Naive thymus-derived CD8-positive, alpha-beta T cell (primary cell): ENCODE measurements around the gene TENT4B. TPM values are rescaled to one million over a fixed set of nuclear protein-coding genes. Genes with fewer than 3 reads are reported as not detected.

Source experiments
- ATAC-seq, 2 donors: fragments of 150-1000 bp; cut with Tn5 transposase in 1 of 2; sonication (Bioruptor Pico), chemical (Tn5 transposase) in 1 of 2; 1 replicate in 1 of 2; 2 replicates in 1 of 2; pipeline ENCODE4 v1.10.0; 2021; ENCODE audit warnings: mild to moderate bottlenecking in 2 of 2, moderate library complexity in 2 of 2
- POLR2A ChIA-PET: fragments of 350-600 bp; sonication (Branson Sonifier 250); formaldehyde crosslinking; loops from one replicate; lab custom pipeline; 2021; ENCODE audit warnings: antibody characterized with exemption; lab: Charles Lee
- DNase-seq, 10 donors: peaks; one replicate each; pipeline versions ENCODE4 v3.0.0 to v3.0.0-alpha.2; 2020 to 2022
- H3K27ac Mint-ChIP-seq, 10 donors: one replicate each; pipeline ENCODE4 v1.8.0; 2020 to 2022; ENCODE audit warnings: mild to moderate bottlenecking in 10 of 10, mixed read lengths in 10 of 10, moderate library complexity in 4 of 10, inconsistent platforms in 1 of 10
- H3K27me3 Mint-ChIP-seq, 5 donors: one replicate each; pipeline ENCODE4 v1.8.0; 2021 to 2022; ENCODE audit warnings: mixed read lengths in 5 of 5
- H3K36me3 Mint-ChIP-seq, 3 donors: one replicate each; pipeline ENCODE4 v1.8.0; 2020 to 2022; ENCODE audit warnings: mixed read lengths in 3 of 3, mild to moderate bottlenecking in 2 of 3, inconsistent platforms in 1 of 3
- H3K4me1 Mint-ChIP-seq, 4 donors: one replicate each; pipeline ENCODE4 v1.8.0; 2021 to 2022; ENCODE audit warnings: mixed read lengths in 4 of 4
- H3K4me3 Mint-ChIP-seq, 10 donors: one replicate each; pipeline ENCODE4 v1.8.0; 2020 to 2022; ENCODE audit warnings: mild to moderate bottlenecking in 10 of 10, mixed read lengths in 10 of 10, moderate library complexity in 6 of 10, inconsistent platforms in 1 of 10
- H3K9me3 Mint-ChIP-seq, 9 donors: one replicate each; pipeline ENCODE4 v1.8.0; 2020 to 2022; ENCODE audit warnings: mixed read lengths in 9 of 9, mild to moderate bottlenecking in 3 of 9, inconsistent platforms in 1 of 9, moderate library complexity in 1 of 9
- polyA plus RNA-seq, 3 donors: library from polyadenylated mRNA; unstranded; fragments of 300-500 nt; fragmentation: Illumina TruSeq; gene quantifications; one replicate each; pipeline ENCODE4 v1.2.3, GENCODE V29; 2021
- total RNA-seq, 8 experiments: library from RNA in 2 of 8; stranded (reverse) in 2 of 8; gene quantifications; one replicate each; pipeline ENCODE4 v1.2.3 and lab custom pipeline; 2021 to 2026

TENT4B gene
- total and polyA plus RNA-seq, 5 experiments from 2014 or later: 5.3 to 27.0 (median 8.3) TPM

- DNase-seq: no peak
- Mint-ChIP-seq H3K27ac (peak overlapping the region in 2 of 10 donors; percentile 45 to 70), H3K4me3 (peak overlapping the region in 1 of 10 donors; percentile 2), H3K9me3 (no peaks in the 10 kb centered on the region), H3K36me3 (no peaks in the 10 kb centered on the region), H3K4me1 (peaks cover 23 to 86% (median 67%) of the 10 kb centered on the region in 4 donors), H3K27me3 (no peaks in the 10 kb centered on the region)
- POLR2A ChIA-PET: interaction anchor here (0.7 to 0.9 kb wide), 2 partner anchors 10 to 203 kb away, joined by 3 to 6 read pairs; no protein-coding TSS in a partner anchor
- no peak for ATAC-seq
Measured at GRCh38 chr16:50201787-50202186, 48.7 kb downstream of the TENT4B start.

- H3K4me3 Mint-ChIP-seq: no peak overlapping the region
Measured at GRCh38 chr16:50202926-50203624, 50.0 kb downstream of the TENT4B start.

GRCh38 chr16:50203681-50204080 lies 50.6 kb downstream of the TENT4B start:
- Mint-ChIP-seq H3K4me1 (peaks cover 29 to 83% (median 64%) of the 10 kb centered on the region in 4 donors), H3K36me3 (no peaks in the 10 kb centered on the region), H3K27me3 (no peaks in the 10 kb centered on the region), H3K4me3 (no peak overlapping the region), H3K9me3 (no peaks in the 10 kb centered on the region), H3K27ac (peak overlapping the region in 8 of 10 donors; percentile 33 to 72 (median 50))
- ATAC-seq (no peak), DNase-seq (no peak)
- POLR2A ChIA-PET: interaction anchor here (0.5 kb wide), 1 partner anchor 170 kb away, joined by 5 read pairs; no protein-coding TSS in a partner anchor

More at GRCh38 chr16:50202926-50203624, 50.0 kb downstream of the TENT4B start:
- no peak for DNase-seq
- peaks cover 24 to 81% (median 62%) of the 10 kb centered on the region in 4 donors for H3K4me1 Mint-ChIP-seq
- H3K36me3 Mint-ChIP-seq: no peaks in the 10 kb centered on the region
- no peaks in the 10 kb centered on the region for H3K27me3 Mint-ChIP-seq
- H3K27ac Mint-ChIP-seq: peak overlapping the region; percentile 13 to 76 (median 63)
- no peak for ATAC-seq
- no peaks in the 10 kb centered on the region for H3K9me3 Mint-ChIP-seq
- POLR2A ChIA-PET: interaction anchor here (0.6 kb wide), 1 partner anchor 609 kb away, joined by 3 read pairs; no protein-coding TSS in a partner anchor

DNA sequence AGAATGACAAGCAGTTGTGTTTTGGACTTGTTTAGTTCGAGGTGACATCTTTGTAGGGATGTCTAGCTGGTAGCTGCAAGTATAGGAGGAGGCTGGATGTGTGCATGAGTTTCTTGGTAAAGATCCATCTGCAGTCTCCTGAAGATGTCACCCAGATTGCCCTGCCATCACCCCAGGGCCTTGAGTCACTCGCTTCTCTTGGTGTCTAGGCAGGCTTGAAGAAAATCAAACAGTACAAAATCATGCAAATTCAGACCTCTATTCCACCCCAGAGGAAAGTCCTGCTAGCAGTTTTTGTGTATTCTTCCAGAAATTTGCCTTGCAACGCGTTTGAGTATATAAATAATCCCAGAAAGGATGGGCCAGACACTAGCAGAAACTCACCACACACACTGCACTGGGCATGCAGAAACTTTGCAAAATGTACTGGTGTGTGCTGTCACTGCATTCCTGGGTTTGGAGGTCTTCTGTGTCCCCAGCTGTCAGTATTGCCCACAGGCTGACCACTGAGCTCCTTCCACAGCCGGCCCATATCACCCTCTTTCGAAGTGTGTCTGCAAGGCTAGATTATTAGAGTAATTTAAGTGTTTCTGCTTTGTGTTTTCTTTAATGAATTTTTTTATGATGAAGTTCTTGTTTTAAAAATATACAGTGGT lies 51.5 kb downstream of the TENT4B start:
- ATAC-seq (no peak), DNase-seq (no peak)
- no peaks in the 10 kb centered on the region for H3K36me3 Mint-ChIP-seq
- H3K27ac Mint-ChIP-seq: peak overlapping the region in 9 of 10 donors; percentile 20 to 72 (median 47)
- no peaks in the 10 kb centered on the region for H3K9me3 Mint-ChIP-seq
- POLR2A ChIA-PET: interaction anchor here (0.6 kb wide), 1 partner anchor 50 kb away, joined by 3 read pairs; no protein-coding TSS in a partner anchor
- peaks cover 29 to 84% (median 57%) of the 10 kb centered on the region in 4 donors for H3K4me1 Mint-ChIP-seq
- H3K4me3 Mint-ChIP-seq: no peak overlapping the region
- H3K27me3 Mint-ChIP-seq: no peaks in the 10 kb centered on the region

- H3K9me3 Mint-ChIP-seq: no peaks in the 10 kb centered on the region
- no peak overlapping the region for H3K4me3 Mint-ChIP-seq
- peak overlapping the region in 5 of 10 donors; percentile 8 to 70 (median 30) for H3K27ac Mint-ChIP-seq
Measured at GRCh38 chr16:50207652-50208051, 54.5 kb downstream of the TENT4B start.

GRCh38 chr16:50208460-50208931 lies 55.4 kb downstream of the TENT4B start:
- Mint-ChIP-seq H3K4me3 (no peak overlapping the region), H3K27me3 (no peaks in the 10 kb centered on the region), H3K9me3 (no peaks in the 10 kb centered on the region), H3K36me3 (peaks cover 0 to 23% (median 6%) of the 10 kb centered on the region in 3 donors), H3K27ac (peak overlapping the region in 7 of 10 donors; percentile 29 to 74 (median 56)), H3K4me1 (peaks cover 29 to 61% (median 45%) of the 10 kb centered on the region in 4 donors)
- ATAC-seq: no peak
- DNase-seq: no peak
- POLR2A ChIA-PET: no interaction called here

More at GRCh38 chr16:50207652-50208051, 54.5 kb downstream of the TENT4B start:
- DNase-seq: no peak
- H3K27me3 Mint-ChIP-seq: no peaks in the 10 kb centered on the region
- H3K4me1 Mint-ChIP-seq: peaks cover 35 to 69% (median 54%) of the 10 kb centered on the region in 4 donors
- POLR2A ChIA-PET: no interaction called here
- H3K36me3 Mint-ChIP-seq: peaks cover 0 to 15% (median 6%) of the 10 kb centered on the region in 3 donors
- ATAC-seq: no peak

- H3K36me3 Mint-ChIP-seq: peaks cover 0 to 29% (median 8%) of the 10 kb centered on the region in 3 donors
Measured at GRCh38 chr16:50209546-50210265, 56.6 kb downstream of the TENT4B start.

GRCh38 chr16:50210266-50211038 lies 57.3 kb downstream of the TENT4B start:
- no peaks in the 10 kb centered on the region for H3K27me3 Mint-ChIP-seq
- H3K36me3 Mint-ChIP-seq: peaks cover 0 to 35% (median 9%) of the 10 kb centered on the region in 3 donors
- ATAC-seq (peak; percentile 93 to 95), DNase-seq (peak; percentile 31 to 75 (median 55))
- POLR2A ChIA-PET: interaction anchor here (0.6 to 1.6 kb wide), 4 partner anchors 51 to 185 kb away, joined by 3 to 10 read pairs (median 5); partner anchors contain the start of genes CNEP1R1 and HEATR3
- H3K27ac Mint-ChIP-seq: peak overlapping the region; percentile 57 to 93 (median 84)
- no peak overlapping the region for H3K4me3 Mint-ChIP-seq
- H3K4me1 Mint-ChIP-seq: peaks cover 24 to 49% (median 31%) of the 10 kb centered on the region in 4 donors
- no peaks in the 10 kb centered on the region for H3K9me3 Mint-ChIP-seq

More at GRCh38 chr16:50209546-50210265, 56.6 kb downstream of the TENT4B start:
- Mint-ChIP-seq H3K27ac (peak overlapping the region in 9 of 10 donors; percentile 57 to 93 (median 85)), H3K9me3 (no peaks in the 10 kb centered on the region), H3K4me3 (peak overlapping the region in 1 of 10 donors; percentile 65), H3K4me1 (peaks cover 24 to 53% (median 35%) of the 10 kb centered on the region in 4 donors), H3K27me3 (no peaks in the 10 kb centered on the region)
- DNase-seq: no peak
- POLR2A ChIA-PET: interaction anchor here (0.6 to 1.6 kb wide), 3 partner anchors 51 to 184 kb away, joined by 4 to 10 read pairs (median 6); partner anchors contain the start of genes CNEP1R1 and HEATR3
- no peak for ATAC-seq

- Mint-ChIP-seq H3K27ac (peak overlapping the region in 8 of 10 donors; percentile 27 to 93 (median 71)), H3K9me3 (no peaks in the 10 kb centered on the region), H3K4me3 (no peak overlapping the region), H3K4me1 (peaks cover 12 to 37% (median 18%) of the 10 kb centered on the region in 4 donors), H3K36me3 (peaks cover 0 to 68% (median 18%) of the 10 kb centered on the region in 3 donors), H3K27me3 (no peaks in the 10 kb centered on the region)
- ATAC-seq: peak; percentile 46 to 55
- POLR2A ChIA-PET: no interaction called here
- DNase-seq: peak in 4 of 10 donors; percentile 17 to 79 (median 66)
Measured at GRCh38 chr16:50213939-50214519, 60.9 kb downstream of the TENT4B start.

GRCh38 chr16:50215680-50216079 lies 62.6 kb downstream of the TENT4B start:
- DNase-seq: no peak
- Mint-ChIP-seq H3K27me3 (no peaks in the 10 kb centered on the region), H3K36me3 (peaks cover 0 to 80% (median 20%) of the 10 kb centered on the region in 3 donors), H3K4me1 (peaks cover 2 to 21% (median 7%) of the 10 kb centered on the region in 4 donors), H3K4me3 (peak overlapping the region in 1 of 10 donors; percentile 5), H3K27ac (peak overlapping the region in 3 of 10 donors; percentile 20 to 44 (median 39)), H3K9me3 (no peaks in the 10 kb centered on the region)
- POLR2A ChIA-PET: interaction anchor here (0.7 kb wide), 2 partner anchors 20 to 25 kb away, joined by 3 to 4 read pairs; no protein-coding TSS in a partner anchor
- no peak for ATAC-seq

DNA sequence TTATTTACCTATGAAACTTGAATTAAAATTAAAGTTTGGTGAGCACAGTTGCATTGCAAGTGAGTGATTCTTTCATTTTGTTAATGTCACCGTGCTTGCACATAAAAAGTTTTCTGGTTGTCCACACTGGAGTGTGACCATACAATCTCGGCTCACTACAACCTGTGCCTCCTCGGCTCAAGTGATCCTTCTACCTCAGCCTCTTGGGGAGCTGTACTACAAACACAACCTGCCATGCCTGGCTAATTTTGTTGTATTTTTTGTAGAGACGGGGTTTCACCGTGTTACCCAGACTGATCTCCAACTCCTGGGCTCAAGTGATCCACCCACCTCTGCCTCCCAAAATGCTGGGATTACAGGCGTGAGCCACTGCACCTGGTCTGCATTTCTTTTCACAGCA lies 63.1 kb downstream of the TENT4B start:
- no peak overlapping the region for H3K4me3 Mint-ChIP-seq
- no peak for ATAC-seq
- POLR2A ChIA-PET: interaction anchor here (0.7 kb wide), 1 partner anchor 25 kb away, joined by 4 read pairs; no protein-coding TSS in a partner anchor

More for the DNA sequence above, 63.1 kb downstream of the TENT4B start:
- peaks cover 0 to 84% (median 20%) of the 10 kb centered on the region in 3 donors for H3K36me3 Mint-ChIP-seq
- H3K27ac Mint-ChIP-seq: no peak overlapping the region
- peaks cover 0 to 19% (median 6%) of the 10 kb centered on the region in 4 donors for H3K4me1 Mint-ChIP-seq
- DNase-seq: no peak
- no peaks in the 10 kb centered on the region for H3K27me3 Mint-ChIP-seq
- no peaks in the 10 kb centered on the region for H3K9me3 Mint-ChIP-seq
